ENCODE measurements around the gene TFR2. TPM values are rescaled to one million over a fixed set of nuclear protein-coding genes. Genes with fewer than 3 reads are reported as not detected.

Gene TFR2
- total and polyA plus RNA-seq, 2 donors (not counting 1 experiment from before 2014, with no cell fraction given) = 5.9 to 10.0 TPM

DNA sequence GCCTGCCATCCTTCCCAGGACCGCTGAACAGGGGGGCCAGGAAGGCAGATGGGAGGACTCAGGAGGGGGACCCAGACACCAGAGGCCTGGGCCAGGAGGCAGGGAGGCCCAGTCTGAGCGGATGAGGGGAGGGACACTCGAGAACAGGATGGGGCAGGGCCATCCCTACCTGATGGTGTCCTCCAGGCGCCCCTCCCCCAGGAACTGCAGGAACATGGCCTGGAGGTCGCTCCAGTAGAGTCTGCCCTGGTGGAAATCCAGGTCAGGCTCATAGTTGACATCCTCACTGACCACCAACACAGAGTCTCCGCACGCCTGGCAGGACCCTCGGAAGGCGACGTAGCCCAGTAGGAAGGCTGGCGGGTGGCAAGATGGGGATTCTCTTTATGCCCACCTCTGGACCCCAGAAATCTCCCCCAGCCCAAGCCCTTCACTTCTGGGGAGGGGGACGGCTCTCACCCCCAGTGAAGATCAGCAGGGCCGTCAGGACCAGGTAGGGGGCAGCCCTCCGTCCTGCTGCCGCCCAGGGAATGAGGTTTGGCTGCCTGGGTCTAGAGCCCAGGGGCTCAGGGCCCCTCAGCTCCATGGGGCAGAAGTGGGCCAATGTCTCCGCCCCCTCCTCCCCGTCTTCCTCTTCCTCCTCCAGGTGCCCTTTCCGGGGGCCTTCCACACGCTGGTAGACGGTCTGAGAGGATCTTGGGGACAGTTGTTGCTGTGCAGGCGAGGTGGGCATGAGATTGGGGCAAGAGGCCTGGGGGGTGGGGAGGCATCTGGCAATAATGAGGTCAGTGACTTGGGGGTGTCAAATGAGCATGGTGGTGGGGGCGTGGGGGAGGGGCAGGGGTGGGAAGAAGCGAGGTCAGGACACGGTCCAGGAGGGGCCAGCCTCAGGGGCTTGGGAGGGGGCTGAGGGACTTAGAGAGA lies 573 bp downstream of the TFR2 start:
- Histone ChIP-seq H3K79me2 (ENCODE audit: control insufficient read depth, insufficient read depth, low read length) (no peaks in the 10 kb centered on the region), H3K4me2 (replicated peaks; ENCODE audit: low read depth, low read length, poor library complexity, severe bottlenecking) (no peak overlapping the region), H3K36me3 (replicated peaks in 1 of 2; ENCODE audit: control extremely low read depth in 1 of 2, control insufficient read depth in 1 of 2, extremely low read depth in 1 of 2, insufficient read depth in 2 of 2, low read length in 1 of 2) (no peaks in the 10 kb centered on the region), H2AFZ (ENCODE audit: insufficient read depth, low read depth, low read length, poor library complexity, severe bottlenecking) (no peak overlapping the region), H3K9ac (ENCODE audit: low read length) (no peak overlapping the region), H3K4me3 (ENCODE audit: control extremely low read depth in 1 of 5, extremely low read depth in 1 of 5, insufficient read depth in 1 of 5, low read depth in 2 of 5, low read length in 4 of 5) (no peak overlapping the region), H3K4me1 (ENCODE audit: control insufficient read depth in 2 of 2, insufficient read depth in 2 of 2, low read length in 2 of 2) (peaks cover 4 to 10% of the 10 kb centered on the region in 2 donors), H3K9me3 (ENCODE audit: control extremely low read depth in 1 of 3, control insufficient read depth in 2 of 3, insufficient read depth in 1 of 3, low read length in 2 of 3) (peaks cover 0 to 9% (median 0%) of the 10 kb centered on the region in 3 donors), H3K27me3 (replicated peaks in 1 of 4; ENCODE audit: control extremely low read depth in 1 of 4, control insufficient read depth in 3 of 4, insufficient read depth in 4 of 4, low read length in 3 of 4) (peaks cover 0 to 10% (median 2%) of the 10 kb centered on the region in 4 experiments), H3K27ac (ENCODE audit: low read length in 2 of 2) (no peak overlapping the region), H4K20me1 (ENCODE audit: control insufficient read depth, insufficient read depth, low read length, poor library complexity, severe bottlenecking) (no peaks in the 10 kb centered on the region)
- Mint-ChIP-seq H3K4me1 (peaks cover 8% of the 10 kb centered on the region), H3K27me3 (peaks cover 5% of the 10 kb centered on the region), H3K27ac (no peak overlapping the region), H3K4me3 (no peak overlapping the region), H3K9me3 (ENCODE audit: insufficient read depth) (no peaks in the 10 kb centered on the region)
- CTCF ChIA-PET = no interaction called here
- whole genome bisulfite sequencing (ENCODE audit: insufficient coverage) = 93% methylated on average over 12 of the region's 24 CpGs
- intact Hi-C loops (cut with micrococcal nuclease) = no loop called here
- ATAC-seq (ENCODE audit: low read depth) (no peak), DNase-seq (no peak)
- TF ChIP-seq, protein P1, sequence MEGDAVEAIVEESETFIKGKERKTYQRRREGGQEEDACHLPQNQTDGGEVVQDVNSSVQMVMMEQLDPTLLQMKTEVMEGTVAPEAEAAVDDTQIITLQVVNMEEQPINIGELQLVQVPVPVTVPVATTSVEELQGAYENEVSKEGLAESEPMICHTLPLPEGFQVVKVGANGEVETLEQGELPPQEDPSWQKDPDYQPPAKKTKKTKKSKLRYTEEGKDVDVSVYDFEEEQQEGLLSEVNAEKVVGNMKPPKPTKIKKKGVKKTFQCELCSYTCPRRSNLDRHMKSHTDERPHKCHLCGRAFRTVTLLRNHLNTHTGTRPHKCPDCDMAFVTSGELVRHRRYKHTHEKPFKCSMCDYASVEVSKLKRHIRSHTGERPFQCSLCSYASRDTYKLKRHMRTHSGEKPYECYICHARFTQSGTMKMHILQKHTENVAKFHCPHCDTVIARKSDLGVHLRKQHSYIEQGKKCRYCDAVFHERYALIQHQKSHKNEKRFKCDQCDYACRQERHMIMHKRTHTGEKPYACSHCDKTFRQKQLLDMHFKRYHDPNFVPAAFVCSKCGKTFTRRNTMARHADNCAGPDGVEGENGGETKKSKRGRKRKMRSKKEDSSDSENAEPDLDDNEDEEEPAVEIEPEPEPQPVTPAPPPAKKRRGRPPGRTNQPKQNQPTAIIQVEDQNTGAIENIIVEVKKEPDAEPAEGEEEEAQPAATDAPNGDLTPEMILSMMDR (IDR thresholded peaks at IDR 0.05) = no peak
- TF ChIP-seq EZH2 (IDR thresholded peaks at IDR 0.05; ENCODE audit: borderline replicate concordance, insufficient read depth, low read depth, low read length, poor library complexity, severe bottlenecking) = no peak
- POLR2A ChIA-PET = no interaction called here

DNA sequence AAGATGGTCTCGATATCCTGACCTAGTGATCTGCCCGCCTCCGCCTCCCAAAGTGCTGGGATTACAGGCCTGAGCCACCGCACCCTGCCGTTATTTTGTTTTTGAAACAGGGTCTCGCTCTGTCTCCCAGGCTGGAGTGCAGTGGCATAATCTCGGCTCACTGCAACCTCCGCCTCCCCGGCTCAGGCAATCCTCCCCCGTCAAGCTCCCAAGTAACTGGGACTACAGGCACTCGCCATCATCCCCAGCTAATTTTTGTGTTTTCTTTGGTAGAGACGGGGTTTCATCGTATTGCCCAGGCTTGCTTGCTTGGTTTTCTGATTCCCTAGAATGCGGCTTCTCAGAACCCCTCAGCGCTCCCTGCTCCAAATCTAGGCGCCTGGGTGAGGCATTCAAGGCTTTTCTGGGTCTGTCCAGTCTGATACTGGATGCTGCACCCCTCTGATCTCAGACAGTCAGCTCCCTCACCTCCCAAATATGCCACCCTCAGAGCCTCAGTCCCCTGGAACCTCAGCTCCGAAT lies 1.3 kb downstream of the TFR2 start:
- TF ChIP-seq EZH2 (IDR thresholded peaks at IDR 0.05; ENCODE audit: borderline replicate concordance, insufficient read depth, low read depth, low read length, poor library complexity, severe bottlenecking) = no peak
- ChIA-PET CTCF (no interaction called here), POLR2A (no interaction called here)
- DNase-seq = no peak
- H3K4me1 Mint-ChIP-seq = peaks cover 8% of the 10 kb centered on the region
- Histone ChIP-seq H3K36me3 (replicated peaks in 1 of 2; ENCODE audit: control extremely low read depth in 1 of 2, control insufficient read depth in 1 of 2, extremely low read depth in 1 of 2, insufficient read depth in 2 of 2, low read length in 1 of 2) (no peaks in the 10 kb centered on the region), H3K9me3 (ENCODE audit: control extremely low read depth in 1 of 3, control insufficient read depth in 2 of 3, insufficient read depth in 1 of 3, low read length in 2 of 3) (peaks cover 0 to 9% (median 0%) of the 10 kb centered on the region in 3 donors), H3K4me2 (replicated peaks; ENCODE audit: low read depth, low read length, poor library complexity, severe bottlenecking) (no peak overlapping the region), H3K27me3 (replicated peaks in 1 of 4; ENCODE audit: control extremely low read depth in 1 of 4, control insufficient read depth in 3 of 4, insufficient read depth in 4 of 4, low read length in 3 of 4) (peaks cover 0 to 9% (median 2%) of the 10 kb centered on the region in 4 experiments), H3K4me1 (ENCODE audit: control insufficient read depth in 2 of 2, insufficient read depth in 2 of 2, low read length in 2 of 2) (peaks cover 4 to 10% of the 10 kb centered on the region in 2 donors), H4K20me1 (ENCODE audit: control insufficient read depth, insufficient read depth, low read length, poor library complexity, severe bottlenecking) (no peaks in the 10 kb centered on the region), H3K4me3 (ENCODE audit: control extremely low read depth in 1 of 5, extremely low read depth in 1 of 5, insufficient read depth in 1 of 5, low read depth in 2 of 5, low read length in 4 of 5) (no peak overlapping the region), H2AFZ (ENCODE audit: insufficient read depth, low read depth, low read length, poor library complexity, severe bottlenecking) (no peak overlapping the region), H3K9ac (ENCODE audit: low read length) (no peak overlapping the region), H3K27ac (ENCODE audit: low read length in 2 of 2) (no peak overlapping the region), H3K79me2 (ENCODE audit: control insufficient read depth, insufficient read depth, low read length) (no peaks in the 10 kb centered on the region)
- H3K9me3 Mint-ChIP-seq (ENCODE audit: insufficient read depth) = no peaks in the 10 kb centered on the region
- ATAC-seq (ENCODE audit: low read depth) = no peak
- peaks cover under 1% of the 10 kb centered on the region for H3K27me3 Mint-ChIP-seq
- 95% methylated on average over 16 of the region's 17 CpGs for WGBS (ENCODE audit: insufficient coverage)
- no peak overlapping the region for H3K27ac Mint-ChIP-seq
- intact Hi-C loops (cut with micrococcal nuclease) = no loop called here
- H3K4me3 Mint-ChIP-seq = no peak overlapping the region

All from B cell (primary cell).